ENCODE results near the gene SCAND1. TPM values are rescaled to one million over a fixed set of nuclear protein-coding genes. Genes with fewer than 3 reads are reported as not detected.

The SCAND1 gene
- total RNA-seq, 1 experiment from 2014 or later = 56.6 TPM

DNA sequence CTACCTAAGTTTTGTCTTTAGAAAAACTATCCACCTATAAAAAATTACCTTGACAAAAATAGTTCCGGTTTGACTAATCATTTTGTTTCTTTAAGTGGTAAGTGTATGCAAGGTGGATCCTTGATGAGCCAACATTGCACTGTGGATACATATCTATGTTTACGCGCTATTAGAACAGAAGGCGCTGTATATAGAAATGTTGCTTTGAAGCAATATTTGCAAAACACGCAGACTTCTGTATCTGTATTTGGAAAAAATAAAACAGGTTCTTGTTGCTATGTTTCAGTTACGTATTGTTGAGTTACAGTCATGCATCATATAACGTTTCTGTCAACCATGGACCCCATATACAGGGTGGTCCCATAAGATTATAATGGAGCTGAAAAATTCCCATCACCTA, 4.2 kb downstream of the SCAND1 start:
- POLR2A ChIA-PET (ENCODE audit: unreplicated experiment) = no interaction called here
- no peaks in the 10 kb centered on the region for H3K27me3 ChIP-seq (ENCODE audit: insufficient read depth, low read depth)
- intact Hi-C loops (cut with micrococcal nuclease; ENCODE audit: unreplicated experiment) = loop anchor here (10.0 kb wide), 1 partner anchor 485 kb away; no protein-coding TSS in a partner anchor
- no peak overlapping the region for H2AFZ ChIP-seq
- H3K27ac ChIP-seq = no peak overlapping the region
- H3K9me3 ChIP-seq (ENCODE audit: insufficient read depth, low read depth) = no peaks in the 10 kb centered on the region
- H3K79me2 ChIP-seq (ENCODE audit: low read depth) = peaks cover 23% of the 10 kb centered on the region
- peaks cover 16% of the 10 kb centered on the region for H3K4me1 ChIP-seq (replicated peaks; ENCODE audit: insufficient read depth)
- H4K20me1 ChIP-seq (ENCODE audit: insufficient read depth) = peaks cover 10% of the 10 kb centered on the region; the same call in 1 of the 2 replicates
- no peak overlapping the region for H3K4me2 ChIP-seq
- no peaks in the 10 kb centered on the region for H3K9me2 ChIP-seq (ENCODE audit: insufficient read depth)
- TF ChIP-seq, protein P1, sequence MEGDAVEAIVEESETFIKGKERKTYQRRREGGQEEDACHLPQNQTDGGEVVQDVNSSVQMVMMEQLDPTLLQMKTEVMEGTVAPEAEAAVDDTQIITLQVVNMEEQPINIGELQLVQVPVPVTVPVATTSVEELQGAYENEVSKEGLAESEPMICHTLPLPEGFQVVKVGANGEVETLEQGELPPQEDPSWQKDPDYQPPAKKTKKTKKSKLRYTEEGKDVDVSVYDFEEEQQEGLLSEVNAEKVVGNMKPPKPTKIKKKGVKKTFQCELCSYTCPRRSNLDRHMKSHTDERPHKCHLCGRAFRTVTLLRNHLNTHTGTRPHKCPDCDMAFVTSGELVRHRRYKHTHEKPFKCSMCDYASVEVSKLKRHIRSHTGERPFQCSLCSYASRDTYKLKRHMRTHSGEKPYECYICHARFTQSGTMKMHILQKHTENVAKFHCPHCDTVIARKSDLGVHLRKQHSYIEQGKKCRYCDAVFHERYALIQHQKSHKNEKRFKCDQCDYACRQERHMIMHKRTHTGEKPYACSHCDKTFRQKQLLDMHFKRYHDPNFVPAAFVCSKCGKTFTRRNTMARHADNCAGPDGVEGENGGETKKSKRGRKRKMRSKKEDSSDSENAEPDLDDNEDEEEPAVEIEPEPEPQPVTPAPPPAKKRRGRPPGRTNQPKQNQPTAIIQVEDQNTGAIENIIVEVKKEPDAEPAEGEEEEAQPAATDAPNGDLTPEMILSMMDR (conservative IDR thresholded peaks at IDR 0.05) = no peak
- no peak for TF ChIP-seq EZH2 (IDR thresholded peaks at IDR 0.05; ENCODE audit: low read depth)
- BruUV-seq (replicated peaks) = no TSS peak
- DNase-seq = no peak
- CTCF ChIA-PET = no interaction called here
- H3K4me3 ChIP-seq = no peak overlapping the region
- H3F3A ChIP-seq (ENCODE audit: insufficient read depth, low read depth) = peaks cover 42% of the 10 kb centered on the region
- no peaks in the 10 kb centered on the region for H3K36me3 ChIP-seq (ENCODE audit: low read depth)

DNA sequence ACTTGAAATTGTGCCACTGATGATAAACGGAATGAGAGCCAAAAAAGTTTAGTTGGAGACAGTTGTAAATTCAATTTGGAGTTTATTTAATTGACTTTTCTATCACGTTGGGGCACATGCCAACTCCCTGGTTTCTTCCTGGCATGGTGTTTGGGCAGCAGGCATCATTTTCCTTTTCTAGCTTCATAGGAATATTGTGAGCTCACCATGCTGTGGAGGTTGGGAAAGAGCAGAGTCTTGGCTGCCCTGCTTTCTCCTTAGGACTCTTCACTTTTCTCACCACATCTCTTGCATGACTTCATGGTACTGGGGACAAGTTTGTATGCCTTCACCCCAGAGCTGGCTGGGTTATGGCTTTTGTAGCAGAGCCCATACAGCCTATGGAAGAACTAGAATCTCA, 6.4 kb downstream of the SCAND1 start:
- no peak overlapping the region for H3K4me2 ChIP-seq
- no peak for TF ChIP-seq EZH2 (IDR thresholded peaks at IDR 0.05; ENCODE audit: low read depth)
- TF ChIP-seq, protein P1 (conservative IDR thresholded peaks at IDR 0.05) = no peak
- BruUV-seq (replicated peaks) = no TSS peak
- H3K9me3 ChIP-seq (ENCODE audit: insufficient read depth, low read depth) = no peaks in the 10 kb centered on the region
- POLR2A ChIA-PET (ENCODE audit: unreplicated experiment) = no interaction called here
- no peak overlapping the region for H3K27ac ChIP-seq
- H3K36me3 ChIP-seq (ENCODE audit: low read depth) = no peaks in the 10 kb centered on the region
- H3K9me2 ChIP-seq (ENCODE audit: insufficient read depth) = no peaks in the 10 kb centered on the region
- H3F3A ChIP-seq (ENCODE audit: insufficient read depth, low read depth) = peaks cover 24% of the 10 kb centered on the region
- H3K4me3 ChIP-seq = no peak overlapping the region
- DNase-seq = no peak
- CTCF ChIA-PET = interaction anchor here (0.6 to 1.1 kb wide), 3 partner anchors 51 to 229 kb away, joined by 3 to 11 read pairs (median 5); partner anchors contain the start of gene RBM39
- peaks cover 14% of the 10 kb centered on the region for H3K79me2 ChIP-seq (ENCODE audit: low read depth)
- peaks cover 13% of the 10 kb centered on the region for H3K4me1 ChIP-seq (replicated peaks; ENCODE audit: insufficient read depth)
- H3K27me3 ChIP-seq (ENCODE audit: insufficient read depth, low read depth) = no peaks in the 10 kb centered on the region
- no peak overlapping the region for H2AFZ ChIP-seq
- peaks cover 5% of the 10 kb centered on the region; the same call in 1 of the 2 replicates for H4K20me1 ChIP-seq (ENCODE audit: insufficient read depth)
- intact Hi-C loops (cut with micrococcal nuclease; ENCODE audit: unreplicated experiment) = no loop called here

DNA sequence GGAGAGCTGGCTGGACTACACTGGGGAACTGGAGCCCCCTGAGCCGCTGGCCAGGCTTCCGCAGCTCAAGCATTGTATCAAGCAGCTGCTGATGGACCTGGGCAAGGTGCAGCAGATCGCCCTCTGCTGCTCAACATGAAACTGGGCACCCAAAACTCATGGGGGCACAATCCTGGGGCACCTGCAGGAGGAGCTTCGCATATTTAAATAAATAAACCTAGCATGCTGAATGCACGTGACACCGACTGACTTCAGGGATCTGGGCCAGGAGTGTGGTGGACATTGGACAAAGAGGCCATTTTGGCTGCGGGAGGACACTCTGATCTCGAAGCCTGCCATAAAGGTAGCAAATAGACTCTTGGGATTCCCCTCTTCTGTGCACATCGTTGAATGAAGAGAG, 6.8 kb downstream of the SCAND1 start:
- peaks cover 20% of the 10 kb centered on the region for H3F3A ChIP-seq (ENCODE audit: insufficient read depth, low read depth)
- intact Hi-C loops (cut with micrococcal nuclease; ENCODE audit: unreplicated experiment) = no loop called here
- peak in 1 of 2 experiments; percentile 27 for DNase-seq
- no peaks in the 10 kb centered on the region for H3K36me3 ChIP-seq (ENCODE audit: low read depth)
- no TSS peak for BruUV-seq (replicated peaks)
- H3K27ac ChIP-seq = no peak overlapping the region
- H3K9me3 ChIP-seq (ENCODE audit: insufficient read depth, low read depth) = no peaks in the 10 kb centered on the region
- peaks cover 10% of the 10 kb centered on the region for H3K79me2 ChIP-seq (ENCODE audit: low read depth)
- H3K4me1 ChIP-seq (replicated peaks; ENCODE audit: insufficient read depth) = peaks cover 9% of the 10 kb centered on the region
- H3K4me2 ChIP-seq = no peak overlapping the region
- CTCF ChIA-PET = interaction anchor here (0.6 to 1.1 kb wide), 4 partner anchors 50 to 319 kb away, joined by 3 to 11 read pairs (median 4); partner anchors contain the start of gene RBM39
- TF ChIP-seq EZH2 (IDR thresholded peaks at IDR 0.05; ENCODE audit: low read depth) = no peak
- TF ChIP-seq, protein P1 (conservative IDR thresholded peaks at IDR 0.05) = peak; percentile 53
- H3K4me3 ChIP-seq = no peak overlapping the region
- no peaks in the 10 kb centered on the region for H3K27me3 ChIP-seq (ENCODE audit: insufficient read depth, low read depth)
- no peaks in the 10 kb centered on the region for H3K9me2 ChIP-seq (ENCODE audit: insufficient read depth)
- no peak overlapping the region for H2AFZ ChIP-seq
- peaks cover under 1% of the 10 kb centered on the region; the same call in 1 of the 2 replicates for H4K20me1 ChIP-seq (ENCODE audit: insufficient read depth)
- POLR2A ChIA-PET (ENCODE audit: unreplicated experiment) = no interaction called here

All from PC-9 (cell line).